Thyroid gland (tissue), 4 donors: ENCODE data around the gene OR2AG1.

Experiments
- POLR2A ChIP-seq, 2 donors: fragments of 450-650 bp; IDR thresholded peaks; one replicate each; pipeline ENCODE4 v1.6.1; 2017; ENCODE audit warnings: antibody characterized with exemption in 2 of 2, mild to moderate bottlenecking in 2 of 2, moderate library complexity in 1 of 2
- TF ChIP-seq, protein P1 (sequence below), 6 experiments: fragments of 200-600 bp in 3 of 6; fragments of 450-650 bp in 3 of 6; sonication (generic) in 3 of 6; IDR thresholded peaks; one replicate each; pipeline ENCODE4 v1.5.1; 2016 to 2019; ENCODE audit warnings: antibody characterized with exemption in 6 of 6, mild to moderate bottlenecking in 2 of 6, inconsistent platforms in 1 of 6, moderate library complexity in 1 of 6

DNA sequence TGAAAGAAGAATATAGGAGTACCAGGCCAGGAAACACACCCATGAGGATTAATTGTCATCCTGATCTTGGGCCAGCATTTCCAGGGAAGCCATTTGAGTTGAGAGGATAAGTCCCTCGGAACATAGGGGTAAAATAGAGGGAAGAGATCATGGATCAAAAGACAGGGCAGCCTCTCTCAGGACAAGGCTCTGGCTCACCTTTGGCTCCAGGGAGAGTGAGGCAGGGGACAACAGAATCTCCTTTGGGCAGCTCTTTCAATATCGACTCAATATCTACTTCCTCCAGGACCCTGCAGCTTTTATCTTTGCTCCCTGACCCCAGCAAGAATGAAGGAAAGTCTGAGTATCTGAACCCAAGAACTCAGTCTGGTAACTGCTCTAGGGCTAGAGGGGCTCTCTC lies at the start of gene OR2AG1:
- no peak for TF ChIP-seq POLR2A (IDR thresholded peaks at IDR 0.05)
- TF ChIP-seq, protein P1, sequence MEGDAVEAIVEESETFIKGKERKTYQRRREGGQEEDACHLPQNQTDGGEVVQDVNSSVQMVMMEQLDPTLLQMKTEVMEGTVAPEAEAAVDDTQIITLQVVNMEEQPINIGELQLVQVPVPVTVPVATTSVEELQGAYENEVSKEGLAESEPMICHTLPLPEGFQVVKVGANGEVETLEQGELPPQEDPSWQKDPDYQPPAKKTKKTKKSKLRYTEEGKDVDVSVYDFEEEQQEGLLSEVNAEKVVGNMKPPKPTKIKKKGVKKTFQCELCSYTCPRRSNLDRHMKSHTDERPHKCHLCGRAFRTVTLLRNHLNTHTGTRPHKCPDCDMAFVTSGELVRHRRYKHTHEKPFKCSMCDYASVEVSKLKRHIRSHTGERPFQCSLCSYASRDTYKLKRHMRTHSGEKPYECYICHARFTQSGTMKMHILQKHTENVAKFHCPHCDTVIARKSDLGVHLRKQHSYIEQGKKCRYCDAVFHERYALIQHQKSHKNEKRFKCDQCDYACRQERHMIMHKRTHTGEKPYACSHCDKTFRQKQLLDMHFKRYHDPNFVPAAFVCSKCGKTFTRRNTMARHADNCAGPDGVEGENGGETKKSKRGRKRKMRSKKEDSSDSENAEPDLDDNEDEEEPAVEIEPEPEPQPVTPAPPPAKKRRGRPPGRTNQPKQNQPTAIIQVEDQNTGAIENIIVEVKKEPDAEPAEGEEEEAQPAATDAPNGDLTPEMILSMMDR (IDR thresholded peaks at IDR 0.05): no peak
